Common myeloid progenitor, CD34-positive (primary cell): ENCODE measurements around the gene PTPRK.

Source experiments
- CTCF ChIA-PET: fragments of 350-600 bp; sonication (Branson Sonifier 250); formaldehyde crosslinking; loops from one replicate; lab custom pipeline; 2021; ENCODE audit warnings: antibody characterized with exemption; lab: Charles Lee
- POLR2A ChIA-PET: fragments of 350-600 bp; sonication (Branson Sonifier 250); formaldehyde crosslinking; loops from one replicate; lab custom pipeline; 2021; ENCODE audit warnings: antibody characterized with exemption; lab: Charles Lee
- DNase-seq, 3 donors: peaks; one replicate each; pipeline versions ENCODE4 v3.0.0 to v3.0.0-alpha.2; 2013
- H3K27ac ChIP-seq, 2 experiments: 1 replicate in 1 of 2; 2 replicates in 1 of 2; pipeline ENCODE4 v1.7.0; 2013; ENCODE audit warnings: inconsistent platforms in 2 of 2, low read length in 2 of 2, mild to moderate bottlenecking in 2 of 2, low read depth in 1 of 2, moderate library complexity in 1 of 2; ENCODE audit not compliant: severe bottlenecking in 2 of 2, insufficient read depth in 1 of 2, poor library complexity in 1 of 2
- H3K27me3 ChIP-seq, 5 experiments: replicated peaks in 2 of 5; 1 replicate in 3 of 5; 2 replicates in 2 of 5; pipeline versions ENCODE4 v1.6.1 to v1.7.0; 2013; ENCODE audit warnings: low read length in 4 of 5, mild to moderate bottlenecking in 2 of 5, moderate library complexity in 2 of 5, inconsistent platforms in 1 of 5; ENCODE audit not compliant: insufficient read depth in 5 of 5, control insufficient read depth in 4 of 5
- H3K36me3 ChIP-seq, 4 experiments: 1 replicate in 2 of 4; 2 replicates in 2 of 4; pipeline versions ENCODE4 v1.6.1 to v1.7.0; 2013; ENCODE audit warnings: low read length in 3 of 4, control low read depth in 1 of 4, mild to moderate bottlenecking in 1 of 4; ENCODE audit not compliant: control insufficient read depth in 4 of 4, insufficient read depth in 4 of 4
- H3K4me1 ChIP-seq, 4 experiments: 1 replicate in 3 of 4; 2 replicates in 1 of 4; pipeline versions ENCODE4 v1.6.1 to v1.7.1; 2013; ENCODE audit warnings: low read length in 3 of 4, mild to moderate bottlenecking in 3 of 4, control low read depth in 1 of 4, inconsistent platforms in 1 of 4, moderate library complexity in 1 of 4; ENCODE audit not compliant: control insufficient read depth in 4 of 4, insufficient read depth in 4 of 4; ENCODE audit errors: control extremely low read depth in 1 of 4
- H3K4me3 ChIP-seq, 7 experiments: 1 replicate in 4 of 7; 2 replicates in 3 of 7; pipeline versions ENCODE4 v1.5.1 to v1.7.0; 2013; ENCODE audit warnings: mild to moderate bottlenecking in 7 of 7, low read length in 6 of 7, moderate library complexity in 6 of 7, inconsistent platforms in 2 of 7, low read depth in 2 of 7, control low read depth in 1 of 7; ENCODE audit not compliant: insufficient read depth in 4 of 7, control insufficient read depth in 1 of 7; ENCODE audit errors: extremely low read depth in 1 of 7
- H3K9me3 ChIP-seq, 5 experiments: 1 replicate in 4 of 5; 2 replicates in 1 of 5; pipeline versions ENCODE4 v1.6.1 to v1.7.1; 2013; ENCODE audit warnings: low read length in 4 of 5, mild to moderate bottlenecking in 2 of 5, inconsistent platforms in 1 of 5, low read depth in 1 of 5, moderate library complexity in 1 of 5; ENCODE audit not compliant: control insufficient read depth in 4 of 5, insufficient read depth in 2 of 5; ENCODE audit errors: control extremely low read depth in 1 of 5
- WGBS: methylation state at CpG from one replicate; pipeline ENCODE4 v1.1.5; 2013; ENCODE audit not compliant: insufficient coverage; 5-methylcytosine and 5-hydroxymethylcytosine counted together

PTPRK gene

DNA sequence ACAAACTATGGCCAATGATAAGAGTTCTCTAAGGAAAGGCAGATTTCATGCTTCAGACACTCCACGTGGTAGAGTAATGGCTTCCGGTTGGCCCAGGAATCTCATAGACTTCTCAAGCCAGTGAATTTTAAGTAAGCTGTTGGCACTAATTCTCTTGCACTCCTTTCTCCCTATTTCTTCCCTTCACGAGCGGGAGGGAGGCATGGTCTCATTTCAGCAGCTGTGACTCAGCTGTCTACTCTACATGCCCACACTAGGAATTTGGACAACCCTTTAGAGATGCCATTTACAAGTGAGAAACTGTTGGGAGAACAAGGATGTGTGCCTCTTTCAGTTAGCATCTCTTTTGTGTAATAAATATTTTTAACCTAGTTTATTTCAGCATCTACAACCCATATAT is 107.7 kb downstream of the PTPRK start:
- ChIA-PET CTCF (no interaction called here), POLR2A (no interaction called here)
- Histone ChIP-seq H3K9me3 (no peaks in the 10 kb centered on the region), H3K27me3 (no peaks in the 10 kb centered on the region), H3K4me3 (no peak overlapping the region), H3K36me3 (no peaks in the 10 kb centered on the region), H3K27ac (no peak overlapping the region), H3K4me1 (no peaks in the 10 kb centered on the region)
- 96% methylated on average over 4 of the region's 4 CpGs for WGBS
- DNase-seq: no peak

DNA sequence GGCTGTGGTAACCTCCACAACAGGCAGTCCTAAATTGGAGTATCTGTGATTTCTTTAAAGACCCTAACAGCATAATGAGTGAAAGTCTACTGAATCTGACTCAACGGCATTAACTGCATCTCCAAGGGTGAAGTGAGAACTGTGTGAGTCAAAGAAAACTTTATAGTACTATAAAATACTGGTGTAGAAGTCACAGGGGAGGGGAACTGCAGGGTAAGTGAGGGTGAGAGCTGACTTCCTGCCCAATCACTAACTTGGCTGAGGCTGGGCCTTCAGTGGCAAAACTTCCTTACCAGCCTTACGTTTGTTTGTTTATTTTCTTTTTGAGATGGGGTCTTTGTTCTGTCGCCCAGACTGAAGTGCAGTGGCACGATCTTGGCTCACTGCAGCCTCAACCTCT is 109.8 kb downstream of the PTPRK start:
- H3K4me3 ChIP-seq: no peak overlapping the region
- no peaks in the 10 kb centered on the region for H3K36me3 ChIP-seq
- no peak overlapping the region for H3K27ac ChIP-seq
- WGBS: 100% methylated on average over 1 of the region's 4 CpGs
- CTCF ChIA-PET: no interaction called here
- H3K27me3 ChIP-seq: no peaks in the 10 kb centered on the region
- no peaks in the 10 kb centered on the region for H3K4me1 ChIP-seq
- no peaks in the 10 kb centered on the region for H3K9me3 ChIP-seq
- DNase-seq: no peak
- POLR2A ChIA-PET: no interaction called here

DNA sequence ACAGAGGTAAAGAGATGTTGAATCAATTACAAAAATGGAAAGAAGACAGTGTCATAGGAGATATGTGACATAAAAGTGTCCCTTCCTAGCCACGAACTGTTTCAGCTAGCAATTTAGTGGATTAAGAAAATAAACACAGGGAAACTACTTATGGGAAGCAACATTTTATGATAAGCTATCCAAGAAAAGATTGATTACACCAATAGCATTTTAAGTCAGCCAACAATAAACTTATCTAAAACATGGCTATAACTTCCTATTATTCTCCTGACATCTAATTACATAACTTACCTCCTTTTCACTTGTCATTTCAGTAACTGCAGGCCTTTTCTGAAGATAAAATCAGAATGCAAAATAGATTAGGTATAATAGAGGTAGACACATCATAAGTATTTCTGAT is 111.4 kb downstream of the PTPRK start:
- no peak overlapping the region for H3K4me3 ChIP-seq
- no CpG with 5 or more reads among the region's 1 CpG for WGBS
- CTCF ChIA-PET: no interaction called here
- no peaks in the 10 kb centered on the region for H3K27me3 ChIP-seq
- H3K9me3 ChIP-seq: no peaks in the 10 kb centered on the region
- no peak for DNase-seq
- H3K36me3 ChIP-seq: no peaks in the 10 kb centered on the region
- H3K4me1 ChIP-seq: no peaks in the 10 kb centered on the region
- H3K27ac ChIP-seq: no peak overlapping the region
- POLR2A ChIA-PET: no interaction called here

DNA sequence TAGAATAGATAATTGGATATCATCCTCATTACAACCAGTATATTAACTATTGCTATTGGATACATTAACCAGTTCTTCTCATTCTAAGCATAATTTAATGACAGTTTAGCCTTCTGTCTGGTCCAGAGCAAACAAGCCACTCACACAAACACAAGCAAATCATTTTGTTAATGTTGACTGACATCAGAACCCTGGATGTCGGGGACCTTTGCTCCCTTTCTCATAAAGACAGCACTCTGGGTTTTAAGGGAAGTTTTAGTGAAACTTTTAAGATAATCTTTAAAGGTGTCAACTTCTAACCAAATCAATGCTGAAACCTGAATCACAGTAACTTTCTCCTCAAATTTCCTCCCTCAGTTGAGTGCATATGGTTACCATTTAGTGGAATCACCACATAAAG is 113.9 kb downstream of the PTPRK start:
- H3K9me3 ChIP-seq: no peaks in the 10 kb centered on the region
- no peak overlapping the region for H3K27ac ChIP-seq
- no CpG with 5 or more reads among the region's 1 CpG for WGBS
- no peaks in the 10 kb centered on the region for H3K27me3 ChIP-seq
- H3K4me3 ChIP-seq: no peak overlapping the region
- H3K4me1 ChIP-seq: no peaks in the 10 kb centered on the region
- no peaks in the 10 kb centered on the region for H3K36me3 ChIP-seq
- CTCF ChIA-PET: no interaction called here
- POLR2A ChIA-PET: no interaction called here
- DNase-seq: no peak

DNA sequence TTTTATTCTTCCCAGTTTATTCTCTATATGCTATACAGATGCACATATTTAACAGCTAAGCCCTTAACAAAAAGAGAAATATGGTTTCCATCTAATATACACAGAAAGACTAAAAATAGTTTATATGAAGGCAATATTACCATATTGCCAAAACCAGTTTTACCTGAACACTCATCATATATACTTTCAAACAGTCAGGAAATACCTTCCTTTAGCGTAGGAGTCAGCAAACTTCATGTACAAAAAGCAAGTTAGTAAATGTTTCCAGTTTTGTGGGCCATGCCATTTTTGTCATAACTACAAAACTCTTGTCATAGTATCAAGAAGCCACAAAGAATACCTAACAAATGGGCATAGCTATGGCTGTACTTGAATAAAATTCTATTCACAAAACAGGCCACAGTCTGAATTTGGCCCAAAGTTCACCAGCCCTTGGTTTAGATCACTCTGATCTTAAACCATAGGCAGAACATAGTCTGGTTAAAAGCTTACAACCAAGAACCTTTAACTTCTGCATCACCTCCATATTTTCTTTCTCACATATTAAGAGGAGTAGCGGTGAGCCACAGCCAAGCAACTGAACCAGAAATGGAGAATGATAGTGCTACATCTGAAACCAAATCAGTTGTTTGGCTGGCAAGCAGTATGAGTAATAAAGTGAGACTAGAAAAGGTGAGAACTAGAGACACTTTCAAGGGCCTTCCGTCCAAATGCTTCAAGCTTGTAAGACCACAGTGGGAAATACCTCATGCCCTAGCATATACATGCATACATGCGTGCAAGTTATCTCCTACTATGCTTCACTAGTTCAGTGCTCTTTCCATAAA is 116.6 kb downstream of the PTPRK start:
- H3K4me3 ChIP-seq: no peak overlapping the region
- H3K36me3 ChIP-seq: no peaks in the 10 kb centered on the region
- H3K27me3 ChIP-seq: no peaks in the 10 kb centered on the region
- no peaks in the 10 kb centered on the region for H3K9me3 ChIP-seq
- POLR2A ChIA-PET: no interaction called here
- no peak overlapping the region for H3K27ac ChIP-seq
- no peak for DNase-seq
- H3K4me1 ChIP-seq: no peaks in the 10 kb centered on the region
- CTCF ChIA-PET: no interaction called here
- WGBS: 100% methylated on average over 2 of the region's 4 CpGs

DNA sequence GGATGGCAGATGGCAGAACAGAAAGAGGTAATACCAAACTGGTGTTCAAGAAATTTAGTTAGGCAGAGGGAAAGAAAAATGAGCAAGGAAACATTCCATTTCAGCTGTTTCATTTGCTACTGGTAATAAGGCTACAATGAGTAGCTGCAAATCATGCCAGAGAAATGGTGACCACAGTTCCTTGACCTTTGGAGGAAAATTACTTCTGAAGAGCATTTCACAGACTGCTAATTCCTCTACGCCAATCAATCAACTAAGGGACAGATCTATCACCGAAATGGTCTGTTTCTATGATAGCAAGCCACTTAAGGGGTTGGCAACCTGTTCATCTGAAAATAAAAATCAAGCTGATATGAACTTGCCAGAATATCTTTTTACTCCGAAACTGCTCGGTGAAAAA is 119.5 kb downstream of the PTPRK start:
- 100% methylated on average over 2 of the region's 4 CpGs for WGBS
- ChIA-PET CTCF (interaction anchor here (0.6 to 0.7 kb wide), 2 partner anchors 20 to 1116 kb away, joined by 3 read pairs; no protein-coding TSS in a partner anchor), POLR2A (no interaction called here)
- Histone ChIP-seq H3K4me3 (no peak overlapping the region), H3K36me3 (no peaks in the 10 kb centered on the region), H3K27me3 (no peaks in the 10 kb centered on the region), H3K27ac (no peak overlapping the region), H3K9me3 (no peaks in the 10 kb centered on the region), H3K4me1 (no peaks in the 10 kb centered on the region)
- DNase-seq: no peak

DNA sequence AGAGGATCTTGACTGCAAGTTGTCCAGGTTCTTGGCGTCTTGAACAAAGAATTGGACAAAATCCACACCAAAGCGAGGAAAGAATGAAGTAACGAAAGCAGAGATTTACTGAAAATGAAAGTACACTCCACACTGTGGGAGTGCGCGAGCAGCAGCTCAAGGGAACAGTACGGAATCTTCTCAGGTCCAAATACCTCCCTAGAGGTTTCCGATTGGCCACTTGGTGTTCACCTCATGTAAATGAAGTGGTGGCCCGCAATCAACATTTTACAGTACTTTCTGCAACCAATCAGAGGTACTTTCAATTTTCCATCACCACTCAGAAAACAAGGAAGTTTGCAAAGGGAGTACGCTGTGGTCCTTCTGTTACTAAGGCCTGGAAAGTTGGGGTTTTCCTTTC is 122.4 kb downstream of the PTPRK start:
- ChIA-PET CTCF (no interaction called here), POLR2A (no interaction called here)
- Histone ChIP-seq H3K27me3 (no peaks in the 10 kb centered on the region), H3K4me3 (no peak overlapping the region), H3K27ac (no peak overlapping the region), H3K9me3 (no peaks in the 10 kb centered on the region), H3K4me1 (no peaks in the 10 kb centered on the region), H3K36me3 (no peaks in the 10 kb centered on the region)
- 96% methylated on average over 6 of the region's 9 CpGs for whole genome bisulfite sequencing
- DNase-seq: no peak
